Measurements from ENCODE around the gene C1QL2. TPM values are rescaled to one million over a fixed set of nuclear protein-coding genes. Genes with fewer than 3 reads are reported as not detected.

Gene C1QL2
- total and polyA plus RNA-seq, 2 experiments from 2014 or later: 0.69 to 0.87 TPM

DNA sequence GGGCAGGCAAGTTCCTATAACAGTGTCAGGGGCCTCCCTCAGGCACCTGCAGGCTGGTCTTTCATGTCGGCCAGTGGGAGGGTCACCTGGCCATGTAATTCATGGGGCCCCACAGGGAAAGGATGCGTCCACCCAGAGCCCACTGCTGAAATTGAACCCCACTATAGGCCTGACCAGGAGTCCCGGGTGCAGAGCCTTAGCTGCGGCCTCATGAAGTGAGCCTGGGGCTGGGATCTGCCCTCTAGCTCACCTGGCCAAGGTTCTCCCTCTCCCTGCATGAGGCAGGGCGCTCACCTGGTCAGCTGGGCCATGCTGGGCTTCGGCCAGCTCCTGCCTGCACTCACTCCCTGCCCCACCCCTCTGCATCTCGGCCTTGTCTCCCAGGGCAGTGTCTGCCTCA lies 41.1 kb downstream of the C1QL2 start:
- Histone ChIP-seq H3K27me3 (ENCODE audit: insufficient read depth) (no peaks in the 10 kb centered on the region), H3K36me3 (ENCODE audit: insufficient read depth) (no peaks in the 10 kb centered on the region), H4K20me1 (replicated peaks; ENCODE audit: insufficient read depth) (no peaks in the 10 kb centered on the region), H3F3A (replicated peaks; ENCODE audit: low read depth) (peaks cover 5% of the 10 kb centered on the region; the same call in 1 of the 2 replicates), H3K4me1 (ENCODE audit: insufficient read depth) (peaks cover 35% of the 10 kb centered on the region), H3K79me2 (replicated peaks; ENCODE audit: insufficient read depth) (no peaks in the 10 kb centered on the region), H3K4me2 (no peak overlapping the region), H2AFZ (no peak overlapping the region), H3K27ac (ENCODE audit: low read depth) (no peak overlapping the region), H3K9me2 (ENCODE audit: insufficient read depth) (0 out of 2 replicates have a peak, but pooled peaks cover 6% of the 10 kb centered on the region), H3K4me3 (no peak overlapping the region)
- H3K27ac Mint-ChIP-seq: no peak overlapping the region
- no peak overlapping the region for H3K4me3 Mint-ChIP-seq
- H3K36me3 Mint-ChIP-seq (ENCODE audit: low read depth): no peaks in the 10 kb centered on the region; the same call in 2 of the 3 replicates
- no peak for DNase-seq (ENCODE audit: low spot score)
- H3K27me3 Mint-ChIP-seq (ENCODE audit: insufficient read depth, low read depth, poor library complexity): peaks cover 18% of the 10 kb centered on the region
- TF ChIP-seq ZNF114 (CRISPR knock-in tag; IDR thresholded peaks at IDR 0.05): no peak
- no peak for ATAC-seq
- H3K9me3 Mint-ChIP-seq: peaks cover under 1% of the 10 kb centered on the region; the same call in 2 of the 3 replicates
- H3K4me1 Mint-ChIP-seq: peaks cover 65% of the 10 kb centered on the region

DNA sequence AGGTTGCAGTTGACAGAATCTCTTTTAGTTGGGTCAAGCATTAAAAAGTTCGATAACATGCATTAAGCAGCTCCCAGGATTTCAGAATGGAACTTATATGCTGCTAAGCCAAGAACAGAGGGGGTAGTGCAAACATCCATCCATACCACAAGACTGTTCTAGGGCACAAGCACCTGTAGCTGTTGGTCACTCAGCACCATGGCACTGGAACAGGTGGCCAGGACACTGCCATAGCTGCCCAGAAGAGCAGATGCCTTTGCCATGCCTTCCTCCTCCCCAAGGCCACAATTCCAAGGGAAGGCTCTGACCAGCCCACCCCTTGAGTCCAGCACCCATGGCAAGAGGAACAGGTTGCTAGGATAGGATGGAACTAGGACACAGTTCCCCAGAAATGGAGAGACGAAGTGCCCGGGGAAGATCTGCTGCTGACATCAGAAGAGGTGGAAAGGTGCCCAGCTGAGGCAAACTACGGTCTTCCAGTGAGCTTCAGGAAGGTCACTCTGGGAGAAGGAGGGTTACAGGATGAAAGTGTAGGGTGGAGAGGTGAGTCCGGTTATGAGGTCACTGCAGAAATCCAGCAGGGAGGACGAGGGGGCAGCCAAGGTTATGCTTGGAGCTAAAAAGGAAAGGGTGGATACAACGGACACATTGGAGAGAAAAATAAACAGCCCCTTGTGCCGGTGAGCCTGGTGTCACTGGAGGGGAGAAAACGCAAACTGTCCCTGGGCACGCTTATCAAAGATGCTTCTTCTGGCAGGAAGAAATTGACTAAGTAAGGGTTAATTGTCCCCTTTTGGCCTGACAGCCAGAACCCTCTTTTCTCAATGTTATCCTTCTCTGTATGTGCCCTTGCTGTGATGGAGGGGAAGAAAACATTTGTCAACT lies 41.9 kb downstream of the C1QL2 start:
- Histone ChIP-seq H3K4me2 (no peak overlapping the region), H3K27me3 (ENCODE audit: insufficient read depth) (no peaks in the 10 kb centered on the region), H3K79me2 (replicated peaks; ENCODE audit: insufficient read depth) (no peaks in the 10 kb centered on the region), H3K4me3 (no peak overlapping the region), H4K20me1 (replicated peaks; ENCODE audit: insufficient read depth) (no peaks in the 10 kb centered on the region), H3K9me2 (ENCODE audit: insufficient read depth) (0 out of 2 replicates have a peak, but pooled peaks cover 6% of the 10 kb centered on the region), H2AFZ (no peak overlapping the region), H3F3A (replicated peaks; ENCODE audit: low read depth) (peaks cover 5% of the 10 kb centered on the region; the same call in 1 of the 2 replicates), H3K27ac (ENCODE audit: low read depth) (no peak overlapping the region), H3K4me1 (ENCODE audit: insufficient read depth) (peaks cover 35% of the 10 kb centered on the region), H3K36me3 (ENCODE audit: insufficient read depth) (0 out of 2 replicates have a peak, but pooled peaks cover under 1% of the 10 kb centered on the region)
- Mint-ChIP-seq H3K9me3 (peaks cover 8% of the 10 kb centered on the region), H3K4me1 (peaks cover 67% of the 10 kb centered on the region), H3K27me3 (ENCODE audit: insufficient read depth, low read depth, poor library complexity) (peaks cover 20% of the 10 kb centered on the region), H3K4me3 (no peak overlapping the region), H3K36me3 (ENCODE audit: low read depth) (peaks cover 6% of the 10 kb centered on the region), H3K27ac (no peak overlapping the region)
- no peak for ATAC-seq
- DNase-seq (ENCODE audit: low spot score): no peak
- TF ChIP-seq ETS1 (IDR thresholded peaks at IDR 0.05): no peak
- TF ChIP-seq ZNF331 (CRISPR knock-in tag; IDR thresholded peaks at IDR 0.05; ENCODE audit: low read depth): no peak
- no peak for TF ChIP-seq CREB1 (CRISPR knock-in tag; IDR thresholded peaks at IDR 0.05; ENCODE audit: low read depth)
- TF ChIP-seq POLR2AphosphoS5 (IDR thresholded peaks at IDR 0.05; ENCODE audit: low read depth): no peak
- TF ChIP-seq, protein P1, sequence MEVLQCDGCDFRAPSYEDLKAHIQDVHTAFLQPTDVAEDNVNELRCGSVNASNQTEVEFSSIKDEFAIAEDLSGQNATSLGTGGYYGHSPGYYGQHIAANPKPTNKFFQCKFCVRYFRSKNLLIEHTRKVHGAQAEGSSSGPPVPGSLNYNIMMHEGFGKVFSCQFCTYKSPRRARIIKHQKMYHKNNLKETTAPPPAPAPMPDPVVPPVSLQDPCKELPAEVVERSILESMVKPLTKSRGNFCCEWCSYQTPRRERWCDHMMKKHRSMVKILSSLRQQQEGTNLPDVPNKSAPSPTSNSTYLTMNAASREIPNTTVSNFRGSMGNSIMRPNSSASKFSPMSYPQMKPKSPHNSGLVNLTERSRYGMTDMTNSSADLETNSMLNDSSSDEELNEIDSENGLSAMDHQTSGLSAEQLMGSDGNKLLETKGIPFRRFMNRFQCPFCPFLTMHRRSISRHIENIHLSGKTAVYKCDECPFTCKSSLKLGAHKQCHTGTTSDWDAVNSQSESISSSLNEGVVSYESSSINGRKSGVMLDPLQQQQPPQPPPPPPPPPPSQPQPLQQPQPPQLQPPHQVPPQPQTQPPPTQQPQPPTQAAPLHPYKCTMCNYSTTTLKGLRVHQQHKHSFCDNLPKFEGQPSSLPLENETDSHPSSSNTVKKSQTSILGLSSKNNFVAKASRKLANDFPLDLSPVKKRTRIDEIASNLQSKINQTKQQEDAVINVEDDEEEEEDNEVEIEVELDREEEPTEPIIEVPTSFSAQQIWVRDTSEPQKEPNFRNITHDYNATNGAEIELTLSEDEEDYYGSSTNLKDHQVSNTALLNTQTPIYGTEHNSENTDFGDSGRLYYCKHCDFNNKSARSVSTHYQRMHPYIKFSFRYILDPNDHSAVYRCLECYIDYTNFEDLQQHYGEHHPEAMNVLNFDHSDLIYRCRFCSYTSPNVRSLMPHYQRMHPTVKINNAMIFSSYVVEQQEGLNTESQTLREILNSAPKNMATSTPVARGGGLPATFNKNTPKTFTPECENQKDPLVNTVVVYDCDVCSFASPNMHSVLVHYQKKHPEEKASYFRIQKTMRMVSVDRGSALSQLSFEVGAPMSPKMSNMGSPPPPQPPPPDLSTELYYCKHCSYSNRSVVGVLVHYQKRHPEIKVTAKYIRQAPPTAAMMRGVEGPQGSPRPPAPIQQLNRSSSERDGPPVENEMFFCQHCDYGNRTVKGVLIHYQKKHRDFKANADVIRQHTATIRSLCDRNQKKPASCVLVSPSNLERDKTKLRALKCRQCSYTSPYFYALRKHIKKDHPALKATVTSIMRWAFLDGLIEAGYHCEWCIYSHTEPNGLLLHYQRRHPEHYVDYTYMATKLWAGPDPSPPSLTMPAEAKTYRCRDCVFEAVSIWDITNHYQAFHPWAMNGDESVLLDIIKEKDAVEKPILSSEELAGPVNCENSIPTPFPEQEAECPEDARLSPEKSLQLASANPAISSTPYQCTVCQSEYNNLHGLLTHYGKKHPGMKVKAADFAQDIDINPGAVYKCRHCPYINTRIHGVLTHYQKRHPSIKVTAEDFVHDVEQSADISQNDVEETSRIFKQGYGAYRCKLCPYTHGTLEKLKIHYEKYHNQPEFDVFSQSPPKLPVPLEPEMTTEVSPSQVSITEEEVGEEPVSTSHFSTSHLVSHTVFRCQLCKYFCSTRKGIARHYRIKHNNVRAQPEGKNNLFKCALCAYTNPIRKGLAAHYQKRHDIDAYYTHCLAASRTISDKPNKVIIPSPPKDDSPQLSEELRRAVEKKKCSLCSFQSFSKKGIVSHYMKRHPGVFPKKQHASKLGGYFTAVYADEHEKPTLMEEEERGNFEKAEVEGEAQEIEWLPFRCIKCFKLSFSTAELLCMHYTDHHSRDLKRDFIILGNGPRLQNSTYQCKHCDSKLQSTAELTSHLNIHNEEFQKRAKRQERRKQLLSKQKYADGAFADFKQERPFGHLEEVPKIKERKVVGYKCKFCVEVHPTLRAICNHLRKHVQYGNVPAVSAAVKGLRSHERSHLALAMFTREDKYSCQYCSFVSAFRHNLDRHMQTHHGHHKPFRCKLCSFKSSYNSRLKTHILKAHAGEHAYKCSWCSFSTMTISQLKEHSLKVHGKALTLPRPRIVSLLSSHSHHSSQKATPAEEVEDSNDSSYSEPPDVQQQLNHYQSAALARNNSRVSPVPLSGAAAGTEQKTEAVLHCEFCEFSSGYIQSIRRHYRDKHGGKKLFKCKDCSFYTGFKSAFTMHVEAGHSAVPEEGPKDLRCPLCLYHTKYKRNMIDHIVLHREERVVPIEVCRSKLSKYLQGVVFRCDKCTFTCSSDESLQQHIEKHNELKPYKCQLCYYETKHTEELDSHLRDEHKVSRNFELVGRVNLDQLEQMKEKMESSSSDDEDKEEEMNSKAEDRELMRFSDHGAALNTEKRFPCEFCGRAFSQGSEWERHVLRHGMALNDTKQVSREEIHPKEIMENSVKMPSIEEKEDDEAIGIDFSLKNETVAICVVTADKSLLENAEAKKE (CRISPR knock-in tag; IDR thresholded peaks at IDR 0.05): no peak
- TF ChIP-seq CTCF (conservative IDR thresholded peaks at IDR 0.05; ENCODE audit: low read depth in 2 of 2): no peak
- TF ChIP-seq STAT1 (IDR thresholded peaks at IDR 0.05; ENCODE audit: unreplicated experiment): no peak
- no peak for TF ChIP-seq EZH2 (IDR thresholded peaks at IDR 0.05; ENCODE audit: low read depth, unreplicated experiment)
- no peak for TF ChIP-seq ZNF114 (CRISPR knock-in tag; IDR thresholded peaks at IDR 0.05)
- TF ChIP-seq NANOG (IDR thresholded peaks at IDR 0.05; ENCODE audit: borderline replicate concordance): no peak
- TF ChIP-seq JUNB (IDR thresholded peaks at IDR 0.05; ENCODE audit: unreplicated experiment): no peak

Measured in GM23338 (cell line).